Umbilical cord (tissue), 2 donors: ENCODE results near the gene ABHD12. TPM values are rescaled to one million over a fixed set of nuclear protein-coding genes. Genes with fewer than 3 reads are reported as not detected.
"Not testable (repeated sequence)": the region's sequence is repeated elsewhere in the genome, so short reads cannot be mapped to it uniquely, and the experiment has no call there.

Source experiments
- DNase-seq: peaks from one replicate; pipeline ENCODE4 v3.0.0-alpha.2; 2015; ENCODE audit warnings: low spot score
- total RNA-seq: library from RNA; depleted of rRNA; stranded (reverse); fragments of >200 nt; gene quantifications from one replicate; pipeline ENCODE4 v1.2.3, GENCODE V29; 2014; ENCODE audit warnings: low replicate concordance; ENCODE audit not compliant: insufficient read depth

ABHD12 gene
- total RNA-seq, 1 donor from 2014 or later, result 61.4 TPM

DNA sequence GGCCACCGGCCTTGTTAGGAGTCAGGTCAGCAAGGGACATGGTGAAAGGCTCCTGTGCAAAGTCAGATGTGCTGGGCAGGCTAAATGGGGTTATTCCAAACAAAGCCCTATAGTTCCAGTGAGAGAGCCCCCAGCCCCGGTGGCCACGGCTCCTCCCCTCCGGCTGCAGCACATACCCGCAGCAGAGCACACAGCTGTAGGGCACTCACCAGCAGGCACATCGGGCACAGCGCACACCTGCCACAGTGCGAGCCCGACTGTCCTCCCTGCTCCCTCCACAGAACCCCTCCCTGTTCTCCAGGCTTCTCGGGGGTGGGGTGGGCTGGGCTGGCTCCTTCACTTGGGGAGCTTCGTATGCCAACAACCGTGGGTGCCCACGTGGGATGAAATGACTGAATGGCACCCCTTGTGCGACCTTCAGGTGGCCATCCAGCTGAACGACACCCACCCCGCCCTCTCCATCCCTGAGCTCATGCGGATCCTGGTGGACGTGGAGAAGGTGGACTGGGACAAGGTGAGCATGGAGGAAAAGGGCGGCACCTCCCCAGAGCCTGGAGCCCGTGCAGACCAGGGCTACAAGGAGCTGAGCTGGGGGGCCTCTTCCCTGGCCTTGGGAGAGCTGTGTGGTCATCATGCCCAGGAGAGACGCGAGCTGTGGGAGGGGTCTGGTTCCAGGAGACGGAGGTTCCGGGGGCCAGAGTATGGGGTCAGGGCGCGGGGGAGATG is 111.8 kb downstream of the ABHD12 start:
- DNase-seq, result no peak

DNA sequence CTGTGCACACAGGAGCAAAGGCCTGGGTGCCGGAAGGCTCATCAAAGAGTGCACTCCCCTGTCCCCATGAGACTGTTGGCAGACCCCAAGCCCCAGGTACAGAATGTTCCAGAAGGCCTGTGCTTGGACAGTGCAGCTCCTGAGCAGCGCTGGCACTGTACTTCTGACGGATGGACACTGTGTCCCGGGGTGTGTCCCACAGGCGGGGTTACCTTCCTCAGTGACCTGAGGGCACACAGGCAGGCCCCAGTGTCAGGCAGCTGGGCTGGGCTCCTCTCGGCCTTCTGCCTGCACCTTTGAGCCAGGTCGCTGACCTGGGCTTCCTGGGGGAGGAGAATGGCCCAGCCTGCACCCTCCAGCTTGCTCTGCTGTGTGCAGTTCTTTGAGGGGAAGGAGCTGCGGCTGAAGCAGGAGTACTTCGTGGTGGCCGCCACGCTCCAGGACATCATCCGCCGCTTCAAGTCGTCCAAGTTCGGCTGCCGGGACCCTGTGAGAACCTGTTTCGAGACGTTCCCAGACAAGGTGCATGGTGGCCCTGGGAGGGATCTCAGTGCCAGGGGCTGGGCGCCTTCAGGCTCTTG is 112.6 kb downstream of the ABHD12 start:
- no peak for DNase-seq

- no peak for DNase-seq
These were observed 113.4 kb downstream of the ABHD12 start for GRCh38 chr20:25277051-25277801.

DNA sequence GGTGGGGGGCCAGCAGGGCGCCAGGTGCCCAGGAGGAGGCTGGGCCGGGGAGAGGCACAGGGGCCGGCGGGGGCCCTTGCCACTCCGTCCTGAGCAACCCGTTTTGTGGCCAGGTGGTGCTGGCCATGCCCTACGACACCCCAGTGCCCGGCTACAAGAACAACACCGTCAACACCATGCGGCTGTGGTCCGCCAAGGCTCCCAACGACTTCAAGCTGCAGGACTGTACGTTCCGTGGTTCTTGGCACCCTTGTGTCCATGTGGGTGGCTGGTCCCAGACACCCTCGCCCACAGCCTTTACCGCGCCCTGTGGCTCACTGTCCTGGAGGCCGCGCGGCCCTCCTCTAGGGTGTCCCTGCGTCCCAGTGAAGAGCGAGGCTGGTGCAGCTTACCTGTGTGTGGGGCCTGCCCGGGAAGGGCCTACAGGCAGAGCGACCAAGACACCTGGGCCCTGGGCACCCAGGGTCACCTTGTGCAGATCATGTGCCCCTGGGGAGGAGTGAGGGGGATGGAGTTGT is 114.0 kb downstream of the ABHD12 start:
- DNase-seq, result no peak

GRCh38 chr20:25275813-25276532 is 114.7 kb downstream of the ABHD12 start:
- DNase-seq, result no peak

GRCh38 chr20:25274891-25275812 is 115.5 kb downstream of the ABHD12 start:
- DNase-seq, result no peak

DNA sequence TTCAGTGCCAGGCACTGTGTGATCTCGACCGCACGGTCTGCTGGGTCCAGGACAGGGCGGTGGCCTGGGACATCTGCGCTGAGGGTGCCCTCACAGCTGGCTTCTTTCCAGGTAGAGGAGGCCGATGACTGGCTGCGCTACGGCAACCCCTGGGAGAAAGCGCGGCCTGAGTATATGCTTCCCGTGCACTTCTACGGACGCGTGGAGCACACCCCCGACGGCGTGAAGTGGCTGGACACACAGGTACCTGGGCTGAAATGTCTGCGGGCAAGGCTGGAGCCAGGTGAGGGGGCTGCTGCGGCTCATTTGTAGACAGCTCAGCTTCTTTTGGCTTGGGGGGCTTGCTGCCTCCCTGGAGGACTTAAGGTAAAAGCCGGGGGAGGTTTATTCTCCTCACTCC is 116.2 kb downstream of the ABHD12 start:
- DNase-seq, result no peak

- DNase-seq, result no peak
These were observed 116.9 kb downstream of the ABHD12 start for GRCh38 chr20:25273541-25274358.

DNA sequence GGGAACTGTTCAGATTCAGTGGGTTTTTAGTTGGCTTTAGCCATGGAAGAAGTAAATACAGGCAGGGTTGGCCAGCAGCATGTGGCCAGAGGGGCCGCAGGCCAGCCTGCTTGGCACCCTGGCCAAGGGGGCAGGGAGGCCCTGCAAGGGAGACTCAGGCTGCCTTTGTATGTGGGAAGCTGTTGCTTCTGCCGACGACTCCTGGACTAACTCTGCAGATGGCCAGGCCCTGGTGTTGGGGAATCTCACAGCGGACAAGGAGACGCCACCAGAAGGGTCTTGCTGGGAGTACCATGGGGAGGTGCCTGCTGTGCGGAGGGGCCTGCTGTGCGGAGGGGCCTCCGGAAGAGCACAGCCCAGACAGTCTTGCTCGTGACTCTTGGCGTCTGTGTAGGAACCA is 117.6 kb downstream of the ABHD12 start:
- no peak for DNase-seq

DNA sequence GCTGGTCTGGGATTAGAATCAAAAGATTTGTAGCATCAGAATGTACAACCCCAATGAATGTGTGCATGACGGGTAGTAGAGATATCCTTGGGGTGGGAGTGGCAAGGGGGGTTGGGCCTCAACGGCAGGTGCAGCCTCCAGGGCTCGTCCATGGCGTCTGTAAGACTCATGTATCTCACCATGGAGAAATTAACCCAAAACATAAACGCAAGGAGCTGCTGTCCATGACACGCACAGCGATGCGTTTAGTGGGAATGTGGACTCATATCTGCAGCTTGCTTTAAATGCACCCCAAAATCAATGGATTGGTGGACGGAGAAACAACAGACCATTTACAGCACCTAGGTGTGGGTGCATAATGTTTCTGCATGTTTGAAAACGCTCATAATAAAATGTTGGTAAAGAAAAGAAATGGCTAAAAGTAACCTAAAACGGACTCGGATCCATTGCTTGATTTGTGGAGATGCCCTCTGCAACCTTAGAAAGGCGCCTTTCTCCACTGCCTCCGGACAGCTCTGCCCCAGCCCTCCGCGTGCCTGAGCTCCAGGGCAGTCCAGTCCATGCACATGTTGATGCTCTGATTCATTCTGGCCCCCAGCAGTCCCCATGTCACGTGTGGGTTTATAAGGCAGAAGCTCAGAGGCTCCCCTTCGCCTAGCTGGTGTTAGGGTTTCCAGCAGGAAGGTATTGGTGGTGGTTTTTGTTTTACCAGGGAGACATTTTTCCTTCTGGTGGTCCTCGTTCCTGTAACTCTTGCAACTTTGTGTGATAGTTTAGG is 118.2 kb downstream of the ABHD12 start:
- no peak for DNase-seq

DNA sequence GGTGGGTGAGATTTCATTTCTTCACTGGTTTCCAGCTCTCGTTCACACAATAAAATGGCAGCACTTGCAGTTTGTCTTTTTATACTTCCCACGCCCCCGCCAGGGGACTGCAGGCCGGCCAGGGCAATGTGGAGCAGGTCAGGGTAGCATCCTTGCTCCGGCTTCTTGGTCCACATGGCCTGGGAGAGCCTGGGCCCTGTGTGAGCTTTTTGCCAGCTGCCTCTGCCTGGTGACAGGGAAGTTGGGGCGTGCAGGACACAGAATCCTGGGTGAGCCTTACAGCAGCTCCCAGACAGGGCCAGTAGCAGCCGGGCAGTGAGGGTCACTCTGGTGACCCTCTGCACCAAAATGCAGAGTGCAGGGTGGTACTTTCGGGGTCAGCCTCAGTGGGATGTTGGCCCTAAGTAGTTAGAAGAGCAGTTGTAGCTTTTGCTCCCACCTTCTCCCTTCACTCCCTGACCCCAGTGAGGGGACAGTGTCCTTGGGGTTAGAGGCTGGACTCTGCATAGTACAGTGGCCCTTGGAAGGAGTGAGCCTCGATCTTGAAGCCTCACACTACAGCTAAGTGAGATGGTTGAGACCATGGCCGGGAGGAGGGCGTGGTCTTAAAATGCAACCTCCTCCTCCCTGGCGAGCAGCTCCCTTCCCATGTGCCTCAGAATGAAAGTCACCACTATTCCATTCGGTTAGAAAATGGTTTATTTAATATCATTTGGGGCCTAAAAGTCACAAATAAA is 119.0 kb downstream of the ABHD12 start:
- DNase-seq, result no peak

DNA sequence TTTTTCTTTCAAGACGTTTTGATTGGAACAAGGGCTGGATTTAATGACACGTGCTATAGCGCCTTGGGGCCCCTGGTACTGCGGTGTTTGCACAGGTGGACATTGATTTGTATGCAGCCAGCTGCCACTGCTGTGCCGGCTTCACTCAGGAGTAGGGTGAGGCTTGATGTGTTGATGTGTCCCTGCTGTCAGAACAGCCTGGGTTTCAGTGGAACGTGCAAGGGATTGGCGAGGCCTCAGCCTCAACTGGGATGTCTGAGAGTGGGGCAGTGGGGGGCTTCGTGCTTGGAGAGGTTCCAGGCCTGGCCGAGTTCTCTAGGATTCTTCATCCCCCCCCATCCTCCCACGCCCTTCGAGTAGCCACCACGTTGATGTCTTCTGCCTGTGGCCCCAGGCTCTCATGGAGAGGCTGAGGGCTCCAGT is 119.8 kb downstream of the ABHD12 start:
- DNase-seq, result no peak

DNA sequence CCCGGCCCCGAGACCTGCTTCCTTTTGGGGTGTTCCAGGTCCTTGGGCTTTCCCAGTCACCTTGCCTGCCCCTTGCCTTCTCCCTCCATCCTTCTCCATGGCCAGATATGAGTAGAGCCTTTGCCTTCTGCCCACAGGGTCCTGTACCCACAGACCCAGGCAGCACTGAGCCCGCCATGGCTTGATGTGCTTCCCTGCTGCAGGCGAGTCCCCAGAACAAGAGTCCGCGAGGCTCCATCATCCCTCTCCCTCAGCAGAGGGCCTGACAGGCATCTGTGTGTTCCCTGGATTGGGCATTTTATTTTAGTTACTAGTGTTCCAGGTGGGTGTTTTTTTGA is 120.8 kb downstream of the ABHD12 start:
- DNase-seq, result no peak

DNA sequence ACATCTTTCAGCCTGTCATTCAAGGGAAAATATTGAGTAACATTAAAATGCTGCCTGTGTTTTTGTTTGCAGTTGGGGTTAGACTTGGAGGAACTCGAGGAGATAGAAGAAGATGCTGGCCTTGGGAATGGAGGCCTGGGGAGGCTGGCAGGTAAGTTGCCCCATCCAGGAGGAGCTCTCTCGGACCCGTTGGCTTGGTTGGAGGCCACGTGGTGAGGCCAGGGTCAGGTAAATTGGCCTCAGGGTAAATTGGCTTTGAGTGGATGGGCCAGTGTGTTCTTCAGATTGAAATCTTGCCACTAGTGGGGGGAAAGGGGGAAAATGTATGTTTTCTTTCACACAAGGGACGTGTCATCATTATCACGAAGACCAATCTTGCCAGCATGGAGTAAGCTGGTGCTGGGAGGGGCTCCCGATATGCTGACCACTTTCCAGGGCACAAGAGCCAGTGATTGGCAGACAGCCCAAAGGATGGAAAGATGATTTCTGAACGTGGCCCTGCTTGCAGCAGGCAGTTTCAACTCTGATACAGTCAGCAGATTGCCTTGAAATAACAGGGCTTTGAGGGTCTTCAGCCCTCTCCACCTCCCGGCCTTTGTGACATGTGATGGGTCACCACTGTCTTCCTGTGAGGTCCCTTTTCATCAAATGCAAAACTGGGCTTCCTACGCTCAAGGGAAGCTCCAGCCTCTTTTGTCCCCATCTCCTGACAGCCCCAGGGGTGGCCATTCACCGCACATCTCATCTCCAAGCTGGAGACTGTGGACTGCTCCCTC is 121.4 kb downstream of the ABHD12 start:
- DNase-seq, result no peak

GRCh38 chr20:25260770-25261437 is 129.7 kb downstream of the ABHD12 start:
- not testable (repeated sequence) for DNase-seq

- no peak for DNase-seq
These were observed 130.8 kb downstream of the ABHD12 start for GRCh38 chr20:25259788-25260254.

- no peak for DNase-seq
These were observed 131.3 kb downstream of the ABHD12 start for GRCh38 chr20:25259358-25259757.
